Adipose tissue (tissue), 3 donors: ENCODE data around the gene CAMTA1. TPM values are rescaled to one million over a fixed set of nuclear protein-coding genes. Genes with fewer than 3 reads are reported as not detected.

Experiments used
- H3K27ac ChIP-seq: one replicate; pipeline ENCODE4 v1.5.1; 2013; ENCODE audit warnings: low read depth, low read length
- WGBS, 3 donors: extraction: QIAGEN DNeasy Blood & Tissue Kit; methylation state at CpG; one replicate each; pipeline ENCODE4 v1.1.7; 2013; 5-methylcytosine and 5-hydroxymethylcytosine counted together
- polyA plus RNA-seq, 3 donors: library from polyadenylated mRNA; stranded (reverse); fragments of 200-250 nt; gene quantifications; one replicate each; pipeline ENCODE4 v1.2.3, GENCODE V29; 2013
- donor health status: healthy with polysubstance abuse.
- donor health status: Bipolar disorder and iron deficiency.
- donor health status: healthy.

The CAMTA1 gene
- polyA plus RNA-seq, 3 donors, result 25.7 to 111 (median 60.2) TPM

- H3K27ac ChIP-seq, result no peak overlapping the region
- WGBS, 3 donors, result 82 to 88% (median 88%) methylated on average over 12 of the region's 12 CpGs
These were observed 143.0 kb downstream of the CAMTA1 start for GRCh38 chr1:6928106-6928885.

DNA sequence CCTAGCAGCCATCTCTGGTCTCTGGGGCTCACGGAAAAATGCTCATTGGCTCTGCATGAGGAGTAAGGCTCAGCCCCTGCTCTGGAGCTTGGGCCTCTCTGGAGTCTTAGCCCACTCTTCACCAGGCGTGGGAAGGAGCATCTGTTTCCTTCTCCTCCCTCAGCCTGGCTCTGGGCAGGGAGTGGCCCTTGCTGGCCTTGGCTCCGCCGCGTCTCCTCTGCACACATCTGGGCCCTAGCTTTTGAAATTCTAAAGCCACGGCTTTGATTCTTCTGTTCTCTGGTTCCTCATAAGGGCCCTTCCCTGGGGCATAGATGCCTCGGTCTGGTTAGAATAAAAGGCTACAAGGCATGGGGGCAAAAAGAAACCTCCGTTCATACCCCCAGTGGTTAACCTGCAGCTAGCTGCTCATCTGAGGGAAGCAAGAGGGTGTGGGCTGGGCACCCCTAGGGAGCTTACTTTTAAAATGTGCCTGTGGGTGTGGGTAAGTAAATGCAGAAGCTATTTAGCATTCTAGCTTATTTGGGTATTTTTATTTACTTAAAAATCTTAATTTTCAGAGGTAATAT lies 145.6 kb downstream of the CAMTA1 start:
- 63 to 81% (median 75%) methylated on average over 8 of the region's 8 CpGs for WGBS, 3 donors
- no peak overlapping the region for H3K27ac ChIP-seq

GRCh38 chr1:6935361-6935883 lies 150.2 kb downstream of the CAMTA1 start:
- WGBS, 3 donors, result 3 to 13% (median 6%) methylated on average over 12 of the region's 12 CpGs
- no peak overlapping the region for H3K27ac ChIP-seq

- WGBS, 3 donors, result 22 to 57% (median 36%) methylated on average over 8 of the region's 8 CpGs
- H3K27ac ChIP-seq, result no peak overlapping the region
These were observed 150.8 kb downstream of the CAMTA1 start for GRCh38 chr1:6935911-6936690.

DNA sequence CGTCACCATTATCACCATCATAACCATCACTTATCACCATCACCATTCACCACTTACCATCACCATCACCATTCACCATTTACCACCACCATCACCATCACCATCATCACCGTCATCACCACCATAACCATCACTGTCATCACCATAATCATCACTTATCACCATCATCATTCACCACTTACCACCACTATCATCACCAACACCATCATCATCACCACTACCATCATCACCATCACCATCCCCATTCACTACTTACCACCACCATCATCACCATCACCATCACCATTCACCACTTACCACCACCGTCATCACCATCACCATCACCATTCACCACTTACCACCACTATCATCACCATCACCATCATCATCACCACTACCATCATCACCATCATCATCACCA lies 151.8 kb downstream of the CAMTA1 start:
- WGBS, 3 donors, result 76 to 86% (median 81%) methylated on average over 3 of the region's 3 CpGs
- no peak overlapping the region for H3K27ac ChIP-seq

GRCh38 chr1:6939363-6939762 lies 154.1 kb downstream of the CAMTA1 start:
- 85 to 94% (median 93%) methylated on average over 5 of the region's 5 CpGs for whole genome bisulfite sequencing, 3 donors
- no peak overlapping the region for H3K27ac ChIP-seq

- WGBS, 3 donors, result 92 to 95% (median 94%) methylated on average over 5 of the region's 5 CpGs
- no peak overlapping the region for H3K27ac ChIP-seq
These were observed 156.5 kb downstream of the CAMTA1 start for GRCh38 chr1:6941786-6942185.

DNA sequence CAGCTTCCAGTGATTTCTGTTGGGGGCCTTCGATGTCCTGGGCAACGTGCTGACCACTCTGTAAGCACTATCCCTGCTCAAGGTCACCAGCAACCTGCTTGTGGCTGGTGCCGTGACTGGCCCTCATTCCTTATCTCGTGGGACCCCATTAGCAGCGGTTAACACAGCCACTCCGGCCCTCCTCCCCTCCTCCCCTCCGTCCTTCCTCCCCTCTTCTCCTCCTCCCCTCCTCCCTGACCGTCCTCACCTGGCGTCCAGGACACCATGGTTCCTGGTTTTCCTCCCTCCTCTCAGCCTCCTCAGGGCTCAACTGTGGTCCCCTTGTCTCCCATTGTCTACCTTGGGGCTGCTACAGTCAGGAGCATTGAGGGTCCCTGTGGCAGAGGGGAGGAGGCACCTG lies 157.7 kb downstream of the CAMTA1 start:
- WGBS, 3 donors, result 59 to 82% (median 76%) methylated on average over 9 of the region's 9 CpGs
- H3K27ac ChIP-seq, result no peak overlapping the region

DNA sequence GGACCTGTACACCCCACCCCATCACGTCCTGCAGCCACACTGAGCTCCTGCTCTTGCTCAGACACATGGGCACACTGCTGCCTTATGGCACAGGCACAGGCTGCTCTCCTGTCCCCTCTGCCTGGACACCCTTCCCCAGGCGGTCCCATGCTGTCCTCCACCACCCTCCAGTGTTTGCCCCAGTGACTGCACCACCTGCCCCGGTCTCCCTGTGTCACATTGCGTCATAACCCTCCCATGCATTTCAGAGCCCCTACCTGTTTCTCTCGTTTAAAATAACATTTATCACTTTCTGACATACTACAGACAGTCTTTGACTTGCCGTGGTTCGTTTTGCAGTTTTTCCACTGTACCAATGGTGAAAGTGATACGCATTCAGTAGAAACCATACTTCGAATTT lies 159.2 kb downstream of the CAMTA1 start:
- 69 to 84% (median 77%) methylated on average over 9 of the region's 9 CpGs for WGBS, 3 donors
- H3K27ac ChIP-seq, result no peak overlapping the region

- no peak overlapping the region for H3K27ac ChIP-seq
- WGBS, 3 donors, result 83 to 98% (median 91%) methylated on average over 2 of the region's 2 CpGs
These were observed 162.7 kb downstream of the CAMTA1 start for GRCh38 chr1:6947952-6948351.

GRCh38 chr1:6948416-6948815 lies 163.2 kb downstream of the CAMTA1 start:
- no peak overlapping the region for H3K27ac ChIP-seq
- 70 to 73% (median 73%) methylated on average over 3 of the region's 3 CpGs for WGBS, 3 donors

GRCh38 chr1:6948861-6949260 lies 163.6 kb downstream of the CAMTA1 start:
- 71 to 76% (median 74%) methylated on average over 4 of the region's 4 CpGs for WGBS, 3 donors
- H3K27ac ChIP-seq, result no peak overlapping the region

DNA sequence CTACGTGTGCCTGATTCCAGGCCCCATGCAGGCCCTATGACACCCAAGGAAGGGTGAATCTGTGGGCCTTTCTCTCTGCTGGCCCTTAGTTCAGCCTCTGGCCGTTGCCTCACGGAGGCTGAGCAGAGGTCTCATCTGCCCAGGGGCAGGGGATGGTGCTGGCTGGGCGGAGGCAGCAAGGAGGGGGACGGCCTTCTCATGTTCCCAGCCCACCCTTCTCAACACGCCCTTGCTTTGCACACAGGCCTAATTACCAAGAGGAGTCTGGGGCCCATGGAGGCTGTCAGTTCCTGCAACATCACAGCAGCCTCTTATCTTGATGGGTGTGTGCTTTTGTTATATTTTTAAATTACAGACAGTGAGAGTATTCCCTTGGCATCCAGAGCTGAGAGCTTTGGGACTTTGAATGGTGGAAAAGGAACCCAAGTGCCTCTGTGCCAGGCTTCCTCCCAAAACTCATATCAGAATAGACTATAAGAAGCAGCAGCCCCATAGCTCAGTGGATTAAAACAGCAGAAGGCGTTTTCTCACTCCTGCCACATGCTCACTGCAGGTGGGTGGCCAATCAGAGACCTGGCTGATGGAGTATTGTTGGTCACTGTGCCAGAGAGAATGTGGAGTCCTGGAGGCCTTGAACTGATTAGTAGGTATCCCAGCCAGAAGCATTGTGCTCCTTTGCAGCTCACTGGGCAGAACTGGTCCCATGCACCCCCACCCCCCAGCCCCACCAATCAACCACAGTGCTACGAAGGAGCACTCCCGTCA lies 164.9 kb downstream of the CAMTA1 start:
- no peak overlapping the region for H3K27ac ChIP-seq
- WGBS, 3 donors, result 79 to 85% (median 84%) methylated on average over 9 of the region's 9 CpGs

DNA sequence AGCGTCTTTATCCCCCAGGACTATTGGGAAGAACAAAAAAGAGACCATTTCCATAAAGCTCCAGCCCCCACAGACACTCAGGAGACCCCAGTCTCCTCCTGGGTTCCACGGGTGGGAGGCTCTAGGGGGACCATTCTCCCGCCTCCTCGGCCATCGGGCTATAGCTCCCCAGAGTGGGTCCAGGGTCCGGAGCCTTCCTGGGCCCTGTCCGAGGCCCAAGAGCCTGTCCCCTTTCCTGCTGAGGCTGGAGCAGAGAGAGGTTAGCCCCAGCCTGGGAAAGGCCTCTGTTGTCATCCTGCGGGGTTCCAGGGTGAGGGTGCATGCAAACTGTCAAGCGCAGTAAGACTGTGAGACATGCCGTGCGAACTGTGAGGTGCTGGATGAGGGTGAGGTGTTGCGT lies 166.3 kb downstream of the CAMTA1 start:
- 90 to 92% (median 91%) methylated on average over 12 of the region's 12 CpGs for WGBS, 3 donors
- H3K27ac ChIP-seq, result no peak overlapping the region

DNA sequence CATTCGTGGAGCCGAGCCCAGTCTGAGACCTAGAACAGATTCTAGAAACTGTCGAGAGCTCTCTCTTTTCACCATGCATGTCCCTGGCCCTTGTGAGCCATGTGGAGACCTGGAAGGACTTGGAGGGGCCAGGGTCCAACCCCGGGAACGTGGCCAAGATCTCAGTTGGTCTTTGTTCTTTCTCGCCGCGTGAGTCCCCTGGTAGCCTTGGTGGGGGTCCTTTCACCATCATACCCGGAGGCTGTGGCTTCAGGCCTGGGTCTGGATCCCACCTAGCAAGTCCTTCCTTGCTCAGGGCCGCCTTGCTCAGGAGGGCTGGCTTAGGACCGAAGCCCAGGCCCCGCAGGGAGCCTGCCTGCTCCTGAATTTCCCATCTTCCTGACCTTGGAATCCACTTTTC lies 168.0 kb downstream of the CAMTA1 start:
- 70 to 88% (median 85%) methylated on average over 12 of the region's 12 CpGs for WGBS, 3 donors
- no peak overlapping the region for H3K27ac ChIP-seq

DNA sequence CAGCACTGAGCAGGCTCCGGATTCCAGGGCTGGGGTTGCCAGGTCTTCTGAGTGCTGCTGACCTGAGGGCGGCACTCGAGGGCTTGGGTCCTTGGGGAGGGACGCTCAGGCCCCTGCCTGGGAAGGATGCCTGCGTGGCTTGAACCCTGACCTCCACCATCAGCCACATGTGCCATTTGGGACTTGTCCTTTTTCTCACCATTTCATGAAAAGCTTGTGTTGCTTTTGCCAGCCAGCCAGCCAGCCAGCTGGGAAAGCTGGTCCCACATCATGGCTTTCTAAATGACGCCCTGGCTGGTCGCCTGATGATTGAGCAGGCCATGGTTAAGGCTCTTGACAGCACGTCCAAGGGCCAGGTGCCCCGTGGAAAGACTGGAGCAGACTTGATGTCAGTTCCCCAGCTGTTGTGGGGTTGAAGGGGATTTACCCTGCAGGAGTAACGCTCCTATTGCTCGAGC lies 168.7 kb downstream of the CAMTA1 start:
- whole genome bisulfite sequencing, 3 donors, result 75 to 83% (median 78%) methylated on average over 11 of the region's 11 CpGs
- H3K27ac ChIP-seq, result no peak overlapping the region

DNA sequence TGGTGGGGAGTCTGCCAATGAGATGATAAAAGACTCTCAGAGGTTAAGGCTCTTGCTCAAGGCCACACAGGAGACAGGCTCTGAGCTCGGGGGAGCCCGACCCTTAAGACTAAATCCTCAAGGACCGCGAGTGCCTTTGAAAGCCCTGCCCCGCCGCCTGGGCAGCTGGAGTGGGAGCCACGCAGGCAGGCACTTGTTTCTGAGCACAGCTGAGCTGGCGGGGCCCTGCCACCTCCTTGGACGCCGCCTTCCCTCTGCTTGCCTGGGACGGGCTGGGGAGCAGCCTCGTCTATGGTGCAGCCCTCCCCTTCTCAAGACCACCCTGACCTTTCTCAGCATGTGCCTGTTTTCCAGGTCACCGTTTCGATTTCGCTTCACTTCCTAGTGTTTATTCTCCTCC lies 169.3 kb downstream of the CAMTA1 start:
- no peak overlapping the region for H3K27ac ChIP-seq
- 66 to 79% (median 74%) methylated on average over 15 of the region's 15 CpGs for WGBS, 3 donors

- H3K27ac ChIP-seq, result no peak overlapping the region
- WGBS, 3 donors, result 75 to 83% (median 78%) methylated on average over 16 of the region's 16 CpGs
These were observed 170.3 kb downstream of the CAMTA1 start for GRCh38 chr1:6955357-6956094.
